NCI-H748 treated with DMSO at 0.1 percent for 48 hours (cell line): ENCODE measurements around the gene GREM1.

Experiments
- DNase-seq: peaks from one replicate; lab custom pipeline; 2025; lab: John Stamatoyannopoulos, UW

Gene GREM1

DNA sequence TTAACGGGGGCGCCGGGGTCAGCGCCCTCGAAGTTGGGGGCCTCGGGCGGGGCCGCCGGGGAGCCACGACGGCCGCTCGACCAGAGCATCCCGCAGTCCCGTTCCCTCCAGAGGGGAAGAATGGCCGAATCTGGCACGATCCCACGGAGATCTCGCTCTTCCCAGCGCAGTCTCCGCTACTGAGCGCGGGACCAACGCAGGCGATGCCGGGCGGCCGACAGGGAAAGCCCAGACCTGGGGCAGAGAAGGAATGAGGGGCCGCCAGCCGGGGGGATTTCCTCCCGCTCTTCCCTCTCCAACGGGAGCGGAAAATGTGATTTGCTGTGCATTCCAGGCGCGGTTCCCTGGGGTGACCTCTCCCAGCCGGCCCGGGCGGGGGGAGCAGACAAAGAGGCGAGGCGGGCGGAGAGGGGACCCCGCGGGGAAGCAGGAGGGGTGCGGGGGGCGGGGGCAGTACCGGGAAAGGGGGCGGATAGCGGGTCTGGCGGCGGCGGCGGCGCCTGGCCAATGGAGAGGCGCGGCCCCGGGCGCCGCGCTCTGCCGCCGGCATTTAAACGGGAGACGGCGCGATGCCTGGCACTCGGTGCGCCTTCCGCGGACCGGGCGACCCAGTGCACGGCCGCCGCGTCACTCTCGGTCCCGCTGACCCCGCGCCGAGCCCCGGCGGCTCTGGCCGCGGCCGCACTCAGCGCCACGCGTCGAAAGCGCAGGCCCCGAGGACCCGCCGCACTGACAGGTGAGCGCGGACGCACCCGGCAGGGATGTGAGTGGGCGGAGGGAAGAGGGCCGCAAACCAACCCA lies at the start of gene GREM1:
Gene GREM1, plus strand, starts transcription at position 579 of the 801 bp plus-strand sequence. CDS start 12,687 bp downstream, outside the sequence.
- DNase-seq = no peak

DNA sequence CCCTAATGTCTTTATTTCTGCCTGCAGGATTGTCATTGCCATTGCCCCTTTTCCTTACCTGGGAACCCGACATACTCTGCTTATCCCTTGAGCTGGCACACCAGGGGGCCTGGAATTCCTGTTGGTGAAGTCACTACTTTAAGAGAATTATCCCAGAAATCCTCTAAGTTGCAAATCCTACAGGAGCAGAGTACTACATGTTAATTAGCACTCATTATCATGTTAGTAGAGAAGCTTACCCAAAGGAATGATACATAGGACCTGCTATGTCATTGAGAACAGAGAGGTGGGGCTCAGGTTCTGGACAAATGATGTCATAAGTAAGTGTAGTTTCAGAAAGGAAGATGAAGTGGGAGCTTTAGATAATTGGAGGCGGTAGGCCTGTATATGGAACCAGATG lies 48.9 kb upstream of the GREM1 start:
- DNase-seq = no peak

GRCh38 chr15:32669896-32670611 lies 47.8 kb upstream of the GREM1 start:
- no peak for DNase-seq

DNA sequence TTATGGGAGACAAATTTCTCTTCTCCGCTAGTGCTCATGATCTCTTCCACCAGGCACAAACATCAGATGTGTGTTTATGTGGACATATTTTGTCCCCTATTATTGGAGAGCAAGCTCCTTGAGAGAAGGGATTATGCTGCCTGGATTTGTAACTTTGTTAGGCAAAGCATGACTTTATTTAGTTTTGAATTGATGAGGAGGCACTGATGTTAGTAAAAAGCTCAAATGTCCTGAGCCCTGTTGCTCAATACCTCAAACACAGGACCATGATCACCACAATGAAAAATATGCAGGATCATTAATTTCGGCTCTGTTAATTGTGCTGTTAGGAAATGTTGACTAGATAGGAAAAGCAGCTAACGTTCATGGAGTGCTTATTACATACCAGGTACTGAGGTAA lies 47.2 kb upstream of the GREM1 start:
- no peak for DNase-seq

DNA sequence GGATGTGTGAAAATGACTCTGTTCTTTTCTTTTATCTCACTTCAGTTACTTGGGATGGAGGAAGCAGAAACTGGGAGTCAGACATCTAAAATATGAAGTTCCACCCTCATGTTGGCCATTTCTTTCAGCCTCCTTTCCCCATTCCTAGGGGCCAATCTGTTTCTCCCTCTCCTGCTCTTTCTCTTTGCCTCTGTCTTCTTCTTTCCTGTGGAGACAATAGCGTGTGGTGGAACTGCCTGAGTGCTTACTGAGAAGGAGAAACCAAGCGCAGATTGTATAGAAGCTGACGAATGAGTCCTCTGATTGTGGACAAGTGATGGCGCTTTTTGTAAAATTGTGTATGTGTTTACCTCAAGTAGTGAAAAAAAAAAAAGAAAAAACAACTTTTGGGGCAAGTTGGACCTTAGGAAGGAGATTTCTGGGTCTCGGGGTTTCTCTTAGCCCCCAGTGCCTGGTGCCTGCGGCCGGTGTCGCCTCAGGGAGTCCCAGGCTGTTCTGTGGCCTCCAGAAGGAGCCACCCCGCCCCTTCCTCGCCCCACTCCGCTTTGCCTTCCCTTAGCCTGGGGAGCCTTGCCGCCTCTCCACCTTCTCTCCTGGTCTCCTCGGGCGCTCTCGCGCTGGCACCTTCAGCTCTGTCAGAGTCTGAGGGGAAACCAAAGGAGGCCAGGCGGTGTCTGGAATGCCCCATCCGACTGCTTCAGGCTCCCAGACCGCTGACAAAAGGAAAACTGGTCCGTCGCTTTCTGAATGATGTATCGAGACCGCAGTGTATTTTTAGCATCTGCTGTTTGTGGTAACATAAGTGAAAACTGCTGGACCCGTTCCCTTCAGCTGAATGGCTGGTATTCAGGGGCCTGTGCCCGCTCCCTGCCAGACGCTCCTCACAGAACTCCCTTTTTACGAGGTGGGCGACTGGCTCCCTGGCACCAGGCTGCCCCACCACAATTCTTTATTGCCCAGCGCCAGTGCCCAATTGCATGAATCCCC lies 46.2 kb upstream of the GREM1 start:
- no peak for DNase-seq

- DNase-seq = no peak
Measured at GRCh38 chr15:32674681-32675080, 43.1 kb upstream of the GREM1 start.

DNA sequence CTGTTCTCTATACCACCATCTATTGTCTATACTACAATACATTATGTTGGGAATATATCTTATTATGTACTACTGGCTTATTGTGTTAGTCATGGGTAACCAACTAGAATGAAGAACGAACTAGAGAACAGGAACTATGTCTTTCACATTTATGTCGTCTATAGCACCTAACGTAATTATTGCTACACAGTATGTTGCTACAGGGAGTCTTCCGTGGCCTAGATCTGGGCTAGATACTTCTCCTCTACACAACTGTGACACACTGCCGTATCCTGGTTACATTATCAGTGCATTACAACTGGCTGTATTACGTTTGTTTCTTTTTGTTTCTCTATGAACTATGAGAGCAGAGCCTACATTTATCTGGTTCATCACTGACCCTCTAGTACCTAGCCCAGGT lies 42.3 kb upstream of the GREM1 start:
- DNase-seq = no peak

- no peak for DNase-seq
Measured at GRCh38 chr15:32676169-32676568, 41.6 kb upstream of the GREM1 start.

DNA sequence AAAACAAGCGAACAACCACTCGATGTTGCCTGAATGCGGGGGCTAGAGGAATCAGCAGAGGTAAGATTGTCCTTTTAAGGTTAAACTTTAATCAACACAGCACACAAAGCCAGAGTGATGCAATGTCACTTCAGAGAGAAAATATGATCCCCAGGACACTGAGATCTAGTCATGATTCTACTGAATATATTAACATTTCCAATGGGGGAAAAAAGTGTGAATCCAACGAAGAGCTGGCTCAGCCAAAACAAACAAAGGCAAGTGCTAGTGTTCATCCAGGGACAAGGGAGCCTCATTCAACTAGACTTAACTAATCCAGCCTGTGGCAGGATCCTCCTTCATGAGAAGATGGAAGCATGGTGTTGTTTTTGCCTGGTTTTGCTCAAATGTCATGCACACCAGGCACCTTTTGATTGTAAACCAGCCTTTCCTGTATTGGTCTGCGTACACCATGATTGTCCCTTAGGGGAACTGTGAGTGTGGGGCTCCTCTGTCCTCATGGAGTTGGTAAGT lies 40.5 kb upstream of the GREM1 start:
- no peak for DNase-seq

GRCh38 chr15:32679298-32679690 lies 38.5 kb upstream of the GREM1 start:
- DNase-seq = no peak

DNA sequence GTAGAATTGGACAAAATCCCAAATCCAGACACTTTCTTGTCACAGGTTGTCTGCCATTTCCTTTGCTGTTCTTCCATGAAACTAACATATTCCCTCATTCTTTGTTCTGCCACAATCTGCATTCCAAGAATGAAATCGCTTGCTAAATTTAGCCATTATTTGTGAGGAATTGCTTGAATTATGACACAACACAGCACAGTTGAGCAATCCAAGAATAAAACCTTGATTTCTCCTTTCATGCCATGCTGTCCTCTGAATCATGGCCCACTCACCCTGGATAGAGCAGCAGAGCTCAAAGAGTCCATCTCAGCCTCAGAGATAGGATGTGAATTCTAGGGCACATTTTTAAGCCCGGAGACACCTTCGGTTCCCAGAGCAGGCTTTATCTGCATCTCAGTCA lies 35.2 kb upstream of the GREM1 start:
- no peak for DNase-seq

- DNase-seq = no peak
Measured at GRCh38 chr15:32682977-32683630, 34.7 kb upstream of the GREM1 start.

- DNase-seq = no peak
Measured at GRCh38 chr15:32683906-32684584, 33.8 kb upstream of the GREM1 start.

DNA sequence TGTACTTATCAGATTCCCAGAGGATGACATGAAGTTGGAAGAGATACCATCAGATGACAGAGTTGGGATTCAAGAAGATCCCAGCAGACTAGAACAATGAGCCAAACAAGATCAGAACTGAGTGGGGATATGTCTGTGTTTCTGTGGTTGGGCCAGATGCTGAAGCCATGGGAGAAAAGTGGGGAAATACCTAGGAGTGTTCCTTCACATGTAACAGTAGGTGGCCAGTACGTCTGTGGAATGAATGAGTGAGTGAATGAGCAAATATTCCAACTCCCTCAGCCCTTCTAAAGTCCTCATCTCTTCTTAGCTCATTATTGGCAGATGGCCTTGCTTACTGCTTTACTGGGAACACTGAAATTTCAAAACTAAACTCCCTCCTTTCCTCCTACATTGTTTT lies 32.2 kb upstream of the GREM1 start:
- no peak for DNase-seq

- DNase-seq = no peak
Measured at GRCh38 chr15:32687556-32687955, 30.2 kb upstream of the GREM1 start.

DNA sequence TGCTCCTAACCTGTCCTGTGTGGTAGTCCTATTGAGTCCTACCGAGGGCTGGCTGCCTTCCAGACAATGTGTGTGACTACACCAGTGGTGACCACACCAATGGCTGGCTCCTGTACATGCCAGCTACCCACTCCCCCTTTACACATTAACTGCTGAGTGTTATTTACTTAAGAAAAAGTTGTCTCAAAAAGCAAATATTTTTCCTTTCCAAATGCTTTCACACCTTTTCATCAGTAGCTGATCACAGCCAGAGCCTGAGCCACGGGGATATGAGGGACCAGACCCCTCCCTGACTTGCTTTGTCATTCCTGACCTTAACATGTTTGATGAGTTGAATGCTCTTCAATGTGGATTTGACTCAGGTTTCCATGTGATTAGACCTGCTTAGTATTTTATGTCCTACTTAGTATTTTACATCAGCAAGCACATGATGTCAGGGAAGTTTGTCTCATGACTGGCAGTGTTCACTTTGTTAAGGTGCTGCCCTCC lies 29.6 kb upstream of the GREM1 start:
- DNase-seq = peak; percentile 73

DNA sequence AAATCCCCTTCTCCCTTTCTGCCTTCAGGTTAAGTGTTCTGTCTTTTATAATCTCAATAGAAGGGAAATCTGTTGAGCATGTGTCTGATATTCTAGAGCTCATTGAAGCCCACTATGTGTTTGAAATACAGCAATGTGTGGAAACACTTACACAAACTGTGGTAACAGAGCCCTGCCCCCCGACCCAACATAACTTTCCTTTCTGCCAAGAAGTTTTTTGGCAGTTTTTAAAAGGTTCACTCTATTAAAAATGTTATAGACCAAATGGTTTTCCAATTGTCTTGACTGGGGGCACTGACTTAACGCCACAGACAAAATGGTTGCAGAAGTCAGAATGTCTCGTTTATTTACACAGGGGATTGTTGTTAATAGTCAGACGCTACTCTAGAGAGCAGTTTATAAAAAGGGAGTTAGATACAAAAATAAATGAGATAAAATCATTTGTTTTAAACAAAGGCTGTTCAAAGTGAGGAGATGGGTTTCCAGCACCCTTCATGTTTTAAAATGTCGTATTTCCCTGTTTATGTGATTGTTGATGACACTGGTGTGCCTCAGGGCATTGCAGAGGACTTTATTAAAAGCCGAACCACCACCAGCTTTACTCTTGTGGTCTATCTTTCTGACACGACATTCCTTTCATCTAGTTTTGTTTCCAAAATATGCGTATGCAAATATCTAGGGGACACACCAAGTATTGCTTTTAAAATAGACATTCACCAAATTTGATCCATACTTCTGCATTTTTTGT lies 26.7 kb upstream of the GREM1 start:
- DNase-seq = no peak

DNA sequence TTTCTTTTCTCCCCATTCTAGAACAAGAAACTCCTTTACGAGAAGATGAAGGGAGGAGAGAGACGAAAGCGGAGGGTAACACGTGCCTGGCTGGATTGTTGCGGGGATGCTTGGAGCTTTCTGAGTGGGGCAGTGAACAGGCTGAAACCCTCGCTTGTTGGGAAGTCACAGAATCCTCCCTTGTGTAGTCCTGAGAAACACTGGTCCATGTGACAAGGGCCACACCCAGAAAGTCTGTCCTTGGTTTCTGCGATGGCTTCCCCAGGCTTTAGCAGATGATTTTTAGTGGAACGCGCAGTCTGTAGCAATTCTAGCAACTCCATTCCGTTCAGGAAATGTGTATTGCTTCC lies 26.1 kb upstream of the GREM1 start:
- no peak for DNase-seq

DNA sequence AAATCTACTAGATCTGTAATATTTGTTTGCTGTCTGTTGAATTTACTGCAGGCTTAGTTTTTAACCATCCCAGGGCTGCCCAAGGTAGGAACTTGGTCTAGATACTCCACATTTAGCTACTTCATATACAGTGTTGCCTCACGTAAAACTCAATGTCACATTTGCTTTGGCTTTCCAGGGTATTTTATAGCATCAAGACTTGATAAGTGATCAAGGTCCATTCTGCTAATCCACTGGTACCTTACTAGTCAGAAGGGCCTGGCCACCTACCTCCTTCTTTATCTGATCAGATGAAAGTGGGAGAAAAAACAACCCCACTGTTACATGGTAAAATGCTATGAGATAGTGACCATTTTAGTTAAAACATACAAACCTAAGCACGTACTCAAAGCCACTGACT lies 25.5 kb upstream of the GREM1 start:
- DNase-seq = no peak
